Measurements from ENCODE around the gene MAP2K1.
"Not testable (repeated sequence)": the region's sequence is repeated elsewhere in the genome, so short reads cannot be mapped to it uniquely, and the experiment has no call there.

The MAP2K1 gene

GRCh38 chr15:66481107-66481856 is 94.6 kb downstream of the MAP2K1 start:
- no peak for DNase-seq

DNA sequence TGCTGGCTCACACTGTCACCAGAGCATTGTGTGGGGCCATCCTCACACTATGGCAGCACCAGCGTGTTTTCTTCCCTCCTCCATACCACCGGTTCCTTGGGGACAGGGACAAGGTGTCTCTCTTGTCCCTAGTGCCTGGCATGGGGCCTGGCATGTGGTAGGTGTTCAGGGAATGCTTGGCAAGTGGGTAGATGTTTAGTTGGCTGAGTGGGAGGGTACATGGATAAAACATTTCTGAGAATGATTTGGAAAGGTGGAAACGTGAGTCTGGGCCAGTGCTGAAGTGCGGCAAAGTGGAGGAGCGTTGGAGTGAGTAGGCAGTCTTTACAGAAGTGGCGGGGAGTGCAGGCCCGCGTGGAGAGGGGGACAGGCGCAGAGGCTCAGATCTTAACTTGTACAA is 95.8 kb downstream of the MAP2K1 start:
- DNase-seq: no peak

DNA sequence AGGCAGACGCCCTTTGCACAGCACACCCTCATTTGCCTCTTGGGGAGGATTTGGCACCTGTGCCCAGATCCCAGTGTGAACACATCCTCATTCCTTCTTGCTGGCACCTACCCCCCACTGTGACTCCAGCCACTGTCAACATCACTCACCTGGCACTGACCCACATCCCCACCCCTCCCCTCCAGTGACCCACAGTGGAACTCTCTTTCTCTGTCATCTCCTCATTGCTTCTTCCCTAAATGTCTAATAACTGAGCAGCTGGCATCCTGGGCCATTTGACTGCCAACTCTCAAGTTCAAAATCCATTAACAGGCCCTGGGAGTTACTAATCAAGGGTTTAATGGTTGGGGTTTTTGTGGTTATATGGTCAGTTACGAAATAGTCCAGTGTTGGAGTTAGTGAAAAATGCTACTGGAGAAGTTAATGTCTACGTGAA is 96.4 kb downstream of the MAP2K1 start:
- peak; percentile 92 for DNase-seq

DNA sequence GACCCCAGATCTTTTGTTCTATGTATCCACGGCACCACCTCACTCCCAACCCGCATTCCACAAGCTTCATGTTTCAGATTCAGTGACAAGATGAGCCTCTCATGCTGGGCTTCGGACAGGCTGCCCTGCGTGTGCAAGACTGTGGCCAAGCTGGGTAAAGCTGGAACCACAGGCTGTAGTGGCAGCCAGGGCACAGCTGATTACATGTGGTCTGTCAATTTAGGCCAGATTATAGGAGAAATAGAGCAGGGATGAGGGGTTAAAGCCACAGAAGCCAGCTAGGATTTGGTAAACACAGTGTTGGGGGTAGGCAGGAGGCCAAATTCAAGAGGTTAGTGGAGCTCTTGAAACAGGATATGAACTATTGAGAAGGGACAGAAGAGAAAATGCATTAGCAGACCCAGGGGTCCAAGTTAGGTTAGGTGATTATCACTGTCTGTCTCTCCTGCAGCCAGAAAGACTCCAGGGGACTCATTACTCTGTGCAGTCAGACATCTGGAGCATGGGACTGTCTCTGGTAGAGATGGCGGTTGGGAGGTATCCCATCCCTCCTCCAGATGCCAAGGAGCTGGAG is 97.9 kb downstream of the MAP2K1 start:
- DNase-seq: peak; percentile 19

- DNase-seq: no peak
Measured at GRCh38 chr15:66486887-66487286, 100.2 kb downstream of the MAP2K1 start.

GRCh38 chr15:66488525-66488924 is 101.8 kb downstream of the MAP2K1 start:
- no peak for DNase-seq

GRCh38 chr15:66489179-66489791 is 102.6 kb downstream of the MAP2K1 start:
- no peak for DNase-seq

GRCh38 chr15:66491846-66492245 is 105.1 kb downstream of the MAP2K1 start:
- DNase-seq: no peak

GRCh38 chr15:66494262-66494661 is 107.5 kb downstream of the MAP2K1 start:
- DNase-seq: peak; percentile 18

GRCh38 chr15:66496951-66497501 is 110.3 kb downstream of the MAP2K1 start:
- DNase-seq: peak; percentile 39

DNA sequence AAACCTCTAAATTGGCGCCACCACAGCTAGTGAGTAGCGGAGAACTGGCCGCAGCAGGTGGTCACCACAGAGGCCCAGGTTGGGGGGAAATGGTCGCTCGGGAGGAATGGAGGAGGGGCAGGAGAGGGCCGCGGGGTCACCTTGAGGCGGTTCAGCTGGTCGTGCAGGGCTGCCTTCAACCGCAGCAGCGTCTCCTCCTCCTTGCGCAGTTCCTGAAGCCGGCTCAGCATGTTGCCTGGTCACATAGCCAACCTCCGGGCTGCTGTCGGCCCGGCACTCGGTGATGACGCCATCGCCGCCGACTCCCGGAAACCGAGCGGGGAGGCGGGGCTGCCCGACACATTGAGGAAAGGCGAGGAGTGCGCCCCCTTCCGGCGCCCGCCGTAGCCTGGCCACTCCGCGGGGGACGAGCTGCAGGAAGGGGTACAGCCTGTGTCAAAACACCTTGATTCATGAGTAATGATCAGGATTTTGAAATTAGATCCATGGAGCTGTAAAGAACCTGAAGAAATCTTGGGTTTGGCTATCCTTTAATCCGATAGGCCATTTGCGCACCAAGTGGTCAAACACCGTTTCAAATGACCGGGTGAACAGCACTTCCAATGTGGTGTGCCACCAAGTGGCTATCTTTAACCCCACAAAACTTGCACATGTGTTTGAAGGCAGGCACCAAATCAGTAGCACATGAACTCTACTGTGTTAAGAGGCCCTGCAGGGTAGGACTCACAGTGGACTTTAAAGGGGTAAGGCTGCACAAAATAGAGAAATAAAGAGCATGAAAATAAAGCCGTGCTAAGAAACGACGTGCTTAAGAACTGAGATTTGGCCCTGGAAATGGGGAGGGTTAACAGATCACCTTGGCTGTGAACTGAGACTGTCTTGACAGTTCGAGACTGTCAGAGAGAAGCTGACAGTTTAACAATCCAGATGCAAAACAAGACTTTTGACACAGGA is 111.1 kb downstream of the MAP2K1 start, which contains the start of gene SNAPC5:
Gene SNAPC5, minus strand, starts transcription at position 261 of the 954 bp plus-strand sequence. Its CDS starts 31 bp downstream, at position 230.
- peak; percentile 93 for DNase-seq

- DNase-seq: peak; percentile 24
Measured at GRCh38 chr15:66498501-66499386, 112.0 kb downstream of the MAP2K1 start.

- DNase-seq: peak; percentile 35
Measured at GRCh38 chr15:66500346-66500745, 113.6 kb downstream of the MAP2K1 start.

DNA sequence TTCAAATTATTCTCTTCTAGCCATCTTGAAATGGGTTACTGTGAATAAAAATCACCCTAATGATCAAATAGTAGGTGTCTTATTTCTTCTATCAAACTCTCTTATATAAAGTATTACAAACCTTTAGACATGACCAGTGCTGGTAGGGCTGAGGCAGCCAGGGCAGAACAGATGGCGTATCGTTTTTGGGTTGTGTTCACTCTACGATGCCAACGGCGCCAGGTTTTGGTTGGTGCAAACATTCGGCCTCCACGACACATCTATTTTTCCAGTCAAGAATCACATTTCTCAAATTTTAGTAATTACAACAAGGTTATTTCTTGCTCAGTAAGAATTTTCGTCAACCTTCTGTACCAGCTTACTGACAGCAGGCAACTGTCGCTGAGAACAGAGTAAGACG is 115.8 kb downstream of the MAP2K1 start:
- no peak for DNase-seq

DNA sequence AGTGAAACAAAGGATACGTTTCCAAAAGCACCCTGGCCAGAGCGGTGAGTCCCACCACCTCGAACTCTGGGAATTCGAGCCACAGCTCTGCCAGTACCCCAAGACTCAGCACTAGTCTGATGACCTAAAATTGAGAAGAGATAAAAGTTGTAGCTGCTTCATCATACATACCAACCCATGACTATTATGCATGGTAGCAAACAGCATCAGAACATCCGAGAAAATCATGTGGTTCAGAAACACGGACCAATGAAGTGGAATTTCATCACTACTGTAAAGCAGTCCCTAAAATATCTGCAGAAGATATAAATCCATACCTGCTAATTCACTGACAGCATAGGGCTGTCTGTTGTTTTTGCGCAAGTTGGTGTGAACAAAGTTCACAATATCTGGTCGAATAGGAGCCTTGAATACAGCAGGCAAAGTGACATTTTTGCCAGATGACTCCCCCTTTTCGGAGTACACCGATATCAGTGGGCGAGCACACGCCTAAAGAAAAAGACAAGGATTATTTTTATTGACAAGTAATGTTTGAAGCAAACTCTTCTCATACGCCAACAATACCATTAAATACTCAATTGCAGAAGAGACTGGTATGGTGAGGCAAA is 116.4 kb downstream of the MAP2K1 start:
- DNase-seq: not testable (repeated sequence)

- no peak for DNase-seq
Measured at GRCh38 chr15:66503780-66504562, 117.3 kb downstream of the MAP2K1 start.

DNA sequence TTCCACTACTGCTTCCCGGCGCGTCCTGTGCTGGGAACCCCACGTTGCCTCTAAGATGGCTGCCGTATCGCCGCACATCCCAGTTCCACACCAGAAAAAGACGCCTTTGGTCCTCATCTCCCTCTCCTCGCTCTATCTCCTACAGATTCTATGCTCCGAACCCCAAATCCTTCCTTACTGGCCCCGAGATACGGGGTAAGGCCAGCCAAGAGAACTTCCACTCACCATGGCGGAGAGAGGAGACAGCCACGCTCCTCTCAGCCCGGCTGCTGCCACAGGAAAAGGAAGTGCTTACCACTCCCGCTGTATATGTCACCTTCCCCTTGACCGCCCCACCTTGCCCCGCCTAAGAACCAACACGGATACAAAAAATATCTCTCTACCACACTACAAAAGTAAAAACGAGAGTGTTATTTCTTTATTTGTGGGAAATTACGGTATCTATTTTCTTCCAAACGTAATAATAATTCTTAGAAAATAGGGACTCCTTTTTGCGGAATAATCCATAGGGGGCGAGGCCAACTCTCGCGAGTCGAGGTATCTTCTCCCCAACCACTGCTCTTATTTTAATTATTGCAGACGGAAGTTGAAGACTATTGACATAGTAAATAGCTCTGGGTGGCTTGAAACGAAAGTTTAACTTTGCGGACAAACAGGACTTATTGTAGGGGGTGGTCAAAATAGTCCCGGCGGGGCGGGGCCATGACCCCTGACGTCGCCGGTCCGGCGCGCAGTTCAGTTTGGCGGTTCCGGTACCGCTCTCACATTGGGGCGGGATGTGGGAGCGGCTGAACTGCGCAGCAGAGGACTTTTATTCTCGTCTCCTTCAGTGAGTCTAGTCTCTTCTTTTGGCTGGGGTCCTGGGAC is 118.1 kb downstream of the MAP2K1 start, which contains the start of the genes RPL4 and ZWILCH:
Gene RPL4, minus strand, starts transcription at position 293 of the 867 bp plus-strand sequence. Its CDS starts 65 bp downstream, at position 228.
Gene ZWILCH, plus strand, starts transcription at position 764 of the 867 bp plus-strand sequence. Its CDS starts 13 bp downstream, at position 777.
- peak; percentile 90 for DNase-seq

GRCh38 chr15:66505430-66505811 is 118.7 kb downstream of the MAP2K1 start:
- no peak for DNase-seq

DNA sequence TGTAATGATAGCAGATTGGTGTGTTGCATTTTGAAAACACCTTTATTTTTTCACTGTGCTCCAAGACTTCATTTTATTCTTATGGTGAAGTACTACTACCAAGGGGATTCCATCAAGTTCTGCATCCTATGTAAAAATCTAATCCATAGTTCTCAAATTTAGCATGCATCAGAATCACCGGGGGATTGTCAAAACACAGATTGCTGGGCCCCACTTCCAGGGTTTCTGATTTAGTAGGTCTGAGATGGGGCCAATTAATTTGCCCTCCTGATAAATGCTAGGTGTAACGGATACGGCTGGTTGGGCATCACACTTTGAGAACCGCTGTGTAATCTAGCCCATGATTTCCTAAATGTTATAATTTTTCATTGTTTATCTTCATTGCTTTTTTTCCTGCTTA is 119.1 kb downstream of the MAP2K1 start:
- DNase-seq: no peak

Measured in MV-4-11 (cell line).